Endodermal cell (in vitro differentiated cells): ENCODE data around the gene ARL6IP1. TPM values are rescaled to one million over a fixed set of nuclear protein-coding genes. Genes with fewer than 3 reads are reported as not detected.

Source experiments
- DNase-seq: peaks from one replicate; pipeline ENCODE4 v3.0.0-alpha.2; 2017
- H3K27ac ChIP-seq: 2 replicates; pipeline ENCODE4 v1.5.1; 2013; ENCODE audit warnings: mild to moderate bottlenecking, low read depth, low read length, moderate library complexity
- H3K27me3 ChIP-seq: 2 replicates; pipeline ENCODE4 v1.6.1; 2013; ENCODE audit warnings: mild to moderate bottlenecking, low read length, moderate library complexity; ENCODE audit not compliant: insufficient read depth, control insufficient read depth, poor library complexity, severe bottlenecking
- H3K36me3 ChIP-seq: 2 replicates; pipeline ENCODE4 v1.7.0; 2013; ENCODE audit warnings: mild to moderate bottlenecking, low read length, moderate library complexity; ENCODE audit not compliant: control insufficient read depth, insufficient read depth
- H3K4me1 ChIP-seq: one replicate; pipeline ENCODE4 v1.7.0; 2013; ENCODE audit warnings: low read length; ENCODE audit not compliant: control insufficient read depth, insufficient read depth
- H3K4me3 ChIP-seq: 2 replicates; pipeline ENCODE4 v1.5.1; 2013; ENCODE audit warnings: mild to moderate bottlenecking, low read length, moderate library complexity
- H3K9ac ChIP-seq: 2 replicates; pipeline ENCODE4 v1.6.1; 2013; ENCODE audit warnings: mild to moderate bottlenecking, low read length, moderate library complexity; ENCODE audit not compliant: poor library complexity, severe bottlenecking; ENCODE audit errors: extremely low read depth
- H3K9me3 ChIP-seq: 2 replicates; pipeline ENCODE4 v1.6.1; 2013; ENCODE audit warnings: mild to moderate bottlenecking, low read length, moderate library complexity; ENCODE audit not compliant: control insufficient read depth
- H3K27ac Mint-ChIP-seq: 2 replicates; pipeline ENCODE4 v1.8.0; 2020; ENCODE audit warnings: mixed read lengths
- H3K27me3 Mint-ChIP-seq: 2 replicates; pipeline ENCODE4 v1.8.0; 2021; ENCODE audit warnings: mild to moderate bottlenecking, mixed read lengths; ENCODE audit not compliant: insufficient read depth
- H3K36me3 Mint-ChIP-seq: 2 replicates; pipeline ENCODE4 v1.8.0; 2020; ENCODE audit warnings: low read depth, mixed read lengths
- H3K4me1 Mint-ChIP-seq: 2 replicates; pipeline ENCODE4 v1.8.0; 2020; ENCODE audit warnings: mixed read lengths
- H3K4me3 Mint-ChIP-seq: 2 replicates; pipeline ENCODE4 v1.8.0; 2020; ENCODE audit warnings: mild to moderate bottlenecking, moderate library complexity, mixed read lengths
- H3K9me3 Mint-ChIP-seq: 2 replicates; pipeline ENCODE4 v1.8.0; 2020; ENCODE audit warnings: mild to moderate bottlenecking, mixed read lengths
- WGBS, 2 experiments: methylation state at CpG; one replicate each; pipeline versions ENCODE4 v1.1.5 to v1.1.7; 2013; ENCODE audit warnings: missing lambda C conversion rate in 2 of 2, mixed read lengths in 1 of 2; ENCODE audit not compliant: insufficient coverage in 1 of 2, insufficient read length in 1 of 2; 5-methylcytosine and 5-hydroxymethylcytosine counted together
- total RNA-seq, 2 donors: library from RNA; stranded (reverse); fragmentation: NEBNext Ultra II Directional in 1 of 2; extraction: Animal tissue kit (Norgen Biotek cat#: 25700) in 1 of 2; gene quantifications; 2 replicates in 1 of 2; 3 replicates in 1 of 2; pipeline ENCODE4 v1.2.1, GENCODE V29; 2021
- TF ChIP-seq, protein P1 (sequence below): fragments of 200-600 bp; sonication (generic); conservative IDR thresholded peaks from 2 replicates; pipeline ENCODE4 v1.5.0; 2021; ENCODE audit warnings: antibody characterized with exemption, mild to moderate bottlenecking

ARL6IP1 gene
- total RNA-seq, 2 donors from 2014 or later, result 331 to 334 TPM

DNA sequence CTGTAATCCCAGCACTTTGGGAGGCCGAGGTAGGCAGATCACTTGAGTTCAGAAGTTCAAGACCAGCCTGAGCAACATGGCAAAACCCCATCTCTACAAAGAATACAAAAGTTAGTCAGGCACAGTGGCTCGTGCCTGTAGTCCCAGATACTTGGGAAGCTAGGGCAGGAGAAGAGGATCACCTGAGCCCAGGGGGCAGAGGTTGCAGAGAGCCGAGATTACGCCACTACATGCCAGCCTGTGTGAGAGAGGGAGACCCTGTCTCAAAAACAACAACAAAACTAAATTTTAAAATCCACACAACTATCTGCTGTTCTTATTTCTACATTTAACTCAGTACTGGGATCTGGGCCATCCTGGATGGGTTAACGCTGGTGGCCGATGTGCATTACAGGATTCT is 41.2 kb upstream of the ARL6IP1 start:
- Mint-ChIP-seq H3K27ac (peak overlapping the region; percentile 56), H3K36me3 (peaks cover 81% of the 10 kb centered on the region), H3K4me3 (no peak overlapping the region), H3K9me3 (no peaks in the 10 kb centered on the region), H3K27me3 (no peaks in the 10 kb centered on the region), H3K4me1 (no peaks in the 10 kb centered on the region)
- no peak overlapping the region for H3K9ac ChIP-seq
- DNase-seq, result no peak
- TF ChIP-seq, protein P1, sequence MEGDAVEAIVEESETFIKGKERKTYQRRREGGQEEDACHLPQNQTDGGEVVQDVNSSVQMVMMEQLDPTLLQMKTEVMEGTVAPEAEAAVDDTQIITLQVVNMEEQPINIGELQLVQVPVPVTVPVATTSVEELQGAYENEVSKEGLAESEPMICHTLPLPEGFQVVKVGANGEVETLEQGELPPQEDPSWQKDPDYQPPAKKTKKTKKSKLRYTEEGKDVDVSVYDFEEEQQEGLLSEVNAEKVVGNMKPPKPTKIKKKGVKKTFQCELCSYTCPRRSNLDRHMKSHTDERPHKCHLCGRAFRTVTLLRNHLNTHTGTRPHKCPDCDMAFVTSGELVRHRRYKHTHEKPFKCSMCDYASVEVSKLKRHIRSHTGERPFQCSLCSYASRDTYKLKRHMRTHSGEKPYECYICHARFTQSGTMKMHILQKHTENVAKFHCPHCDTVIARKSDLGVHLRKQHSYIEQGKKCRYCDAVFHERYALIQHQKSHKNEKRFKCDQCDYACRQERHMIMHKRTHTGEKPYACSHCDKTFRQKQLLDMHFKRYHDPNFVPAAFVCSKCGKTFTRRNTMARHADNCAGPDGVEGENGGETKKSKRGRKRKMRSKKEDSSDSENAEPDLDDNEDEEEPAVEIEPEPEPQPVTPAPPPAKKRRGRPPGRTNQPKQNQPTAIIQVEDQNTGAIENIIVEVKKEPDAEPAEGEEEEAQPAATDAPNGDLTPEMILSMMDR, result no peak
- H3K36me3 ChIP-seq, result peaks cover 93% of the 10 kb centered on the region
- H3K4me3 ChIP-seq, result no peak overlapping the region
- H3K27me3 ChIP-seq, result no peaks in the 10 kb centered on the region
- H3K27ac ChIP-seq, result no peak overlapping the region
- no peaks in the 10 kb centered on the region for H3K9me3 ChIP-seq
- 93 to 96% methylated on average over 3 to 6 of the region's 6 CpGs for WGBS, 2 experiments
- H3K4me1 ChIP-seq, result no peaks in the 10 kb centered on the region

DNA sequence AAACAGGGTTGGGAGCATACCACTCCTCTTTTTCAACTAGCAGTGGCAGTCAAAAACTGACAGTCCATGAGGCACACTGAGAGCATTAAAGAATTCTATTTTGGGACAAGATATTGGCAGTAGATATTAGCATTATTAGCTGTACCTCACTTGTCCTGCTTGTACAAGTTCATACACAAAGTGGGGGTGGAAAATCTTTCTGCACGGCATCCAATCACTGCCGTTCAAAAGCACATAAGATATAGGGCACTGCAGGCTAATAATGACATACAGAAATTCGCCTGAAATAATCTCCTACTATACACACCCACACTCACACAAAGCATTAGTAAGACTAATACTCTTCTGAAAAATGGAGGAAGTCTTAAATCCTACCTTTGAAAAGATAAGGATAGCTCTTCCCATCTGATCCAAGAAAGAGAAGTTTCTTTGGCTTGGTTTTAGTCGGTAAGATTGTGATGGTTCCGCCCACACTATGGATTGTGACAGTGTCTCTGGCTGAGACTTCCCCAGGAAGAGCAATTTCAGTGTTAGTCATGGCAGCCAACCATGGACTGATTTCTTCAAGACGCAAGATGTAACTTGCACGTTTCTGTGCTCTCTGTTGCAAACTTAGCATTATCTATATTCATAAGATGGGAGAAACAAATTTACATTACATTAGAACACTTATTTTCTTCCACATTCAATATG is 40.6 kb upstream of the ARL6IP1 start:
- H3K27me3 ChIP-seq, result no peaks in the 10 kb centered on the region
- no peaks in the 10 kb centered on the region for H3K27me3 Mint-ChIP-seq
- 95 to 100% methylated on average over 4 to 7 of the region's 7 CpGs for WGBS, 2 experiments
- H3K27ac ChIP-seq, result no peak overlapping the region
- no peaks in the 10 kb centered on the region for H3K4me1 Mint-ChIP-seq
- peaks cover 93% of the 10 kb centered on the region for H3K36me3 ChIP-seq
- no peak overlapping the region for H3K9ac ChIP-seq
- no peak for DNase-seq
- no peak overlapping the region for H3K4me3 Mint-ChIP-seq
- H3K36me3 Mint-ChIP-seq, result peaks cover 81% of the 10 kb centered on the region
- TF ChIP-seq, protein P1, result no peak
- H3K27ac Mint-ChIP-seq, result peak overlapping the region; percentile 56
- no peaks in the 10 kb centered on the region for H3K9me3 Mint-ChIP-seq
- no peaks in the 10 kb centered on the region for H3K9me3 ChIP-seq
- no peaks in the 10 kb centered on the region for H3K4me1 ChIP-seq
- H3K4me3 ChIP-seq, result no peak overlapping the region

DNA sequence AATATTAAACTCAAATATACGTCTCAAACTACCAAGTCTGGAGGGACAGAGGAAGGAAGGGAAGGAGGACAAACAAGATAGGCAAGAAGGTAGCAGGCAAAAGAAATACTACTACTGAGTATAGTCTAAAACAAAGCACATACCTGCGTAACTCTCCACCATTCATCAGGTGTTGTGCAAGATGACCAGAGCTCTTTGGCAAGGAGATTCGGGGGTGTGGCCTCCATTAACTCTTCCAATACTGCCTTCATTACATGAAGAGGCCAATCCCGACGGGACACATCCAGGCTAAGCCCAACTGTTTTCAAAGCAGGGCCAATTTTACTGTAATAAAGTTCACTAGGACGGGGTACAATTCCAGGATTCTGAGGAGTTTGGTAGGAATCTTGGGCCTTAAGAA is 38.2 kb upstream of the ARL6IP1 start:
- no peaks in the 10 kb centered on the region for H3K9me3 Mint-ChIP-seq
- Histone ChIP-seq H3K4me1 (no peaks in the 10 kb centered on the region), H3K9me3 (no peaks in the 10 kb centered on the region), H3K9ac (no peak overlapping the region), H3K27ac (no peak overlapping the region), H3K27me3 (no peaks in the 10 kb centered on the region), H3K4me3 (no peak overlapping the region), H3K36me3 (peaks cover 93% of the 10 kb centered on the region)
- WGBS, 2 experiments, result 93% methylated on average over 3 to 5 of the region's 6 CpGs
- peak overlapping the region; percentile 75 for H3K27ac Mint-ChIP-seq
- DNase-seq, result no peak
- TF ChIP-seq, protein P1, result no peak
- no peaks in the 10 kb centered on the region for H3K4me1 Mint-ChIP-seq
- H3K36me3 Mint-ChIP-seq, result peaks cover 84% of the 10 kb centered on the region
- no peak overlapping the region for H3K4me3 Mint-ChIP-seq
- no peaks in the 10 kb centered on the region for H3K27me3 Mint-ChIP-seq
